Panc1 (cell line): ENCODE measurements around the gene THSD7B. TPM values are rescaled to one million over a fixed set of nuclear protein-coding genes. Genes with fewer than 3 reads are reported as not detected.

Experiments used
- ATAC-seq: fragments of 200-7000 bp; cut with Tn5 transposase; 2 replicates; pipeline ENCODE4 v1.9.1; 2020; ENCODE audit warnings: mild to moderate bottlenecking, moderate library complexity
- BruUV-seq: library from RNA; stranded (reverse); fragments of 400-500 nt; replicated peaks from 2 replicates; lab custom pipeline; 2021; lab: Mats Ljungman, UMichigan
- CTCF ChIA-PET: fragments of 300-600 bp; sonication (Branson Sonifier 250); formaldehyde crosslinking; loops from one replicate; lab custom pipeline; 2022; ENCODE audit warnings: antibody characterized with exemption; lab: Charles Lee
- POLR2A ChIA-PET: fragments of 300-600 bp; sonication (Branson Sonifier 250); formaldehyde crosslinking; loops from one replicate; lab custom pipeline; 2022; ENCODE audit warnings: antibody characterized with exemption; lab: Charles Lee
- DNase-seq: peaks from one replicate; pipeline ENCODE4 v3.0.0-alpha.2; 2010; ENCODE audit warnings: low read depth, low spot score
- H3K27ac ChIP-seq: 2 replicates; pipeline ENCODE4 v1.5.1; 2011; ENCODE audit warnings: mild to moderate bottlenecking, low read length, inconsistent platforms
- H3K27me3 ChIP-seq: fragments of 200-500 bp; sonication (Bioruptor generic); 2 replicates; pipeline ENCODE4 v1.6.0; 2014; ENCODE audit warnings: low read length, inconsistent platforms; ENCODE audit not compliant: control insufficient read depth, insufficient read depth
- H3K36me3 ChIP-seq: fragments of 200-500 bp; sonication (Bioruptor generic); 2 replicates; pipeline ENCODE4 v1.5.1; 2014; ENCODE audit warnings: inconsistent platforms, mild to moderate bottlenecking, low read length, moderate library complexity; ENCODE audit not compliant: control insufficient read depth, insufficient read depth
- H3K4me1 ChIP-seq: 2 replicates; pipeline ENCODE4 v1.5.1; 2011; ENCODE audit warnings: inconsistent platforms, mild to moderate bottlenecking, low read length, moderate library complexity; ENCODE audit not compliant: control insufficient read depth, insufficient read depth
- H3K4me3 ChIP-seq, 2 experiments: 2 replicates each; pipeline ENCODE4 v1.5.1; 2011 to 2012; ENCODE audit warnings: low read depth in 2 of 2, low read length in 2 of 2, mild to moderate bottlenecking in 2 of 2, inconsistent platforms in 1 of 2, moderate library complexity in 1 of 2
- H3K9me3 ChIP-seq: fragments of 200-500 bp; sonication (Bioruptor generic); 2 replicates; pipeline ENCODE4 v1.5.1; 2014; ENCODE audit warnings: low read depth, mild to moderate bottlenecking, inconsistent platforms, low read length, moderate library complexity; ENCODE audit not compliant: control insufficient read depth, insufficient read depth
- POLR2AphosphoS5 ChIP-seq: IDR thresholded peaks from 2 replicates; pipeline ENCODE4 v1.6.1; 2012; ENCODE audit warnings: mild to moderate bottlenecking, low read depth, low read length, moderate library complexity
- SIN3A ChIP-seq: IDR thresholded peaks from 2 replicates; pipeline ENCODE4 v1.6.1; 2012; ENCODE audit warnings: low read depth, mild to moderate bottlenecking, low read length, moderate library complexity, borderline replicate concordance; ENCODE audit not compliant: insufficient read depth
- TCF7L2 ChIP-seq: IDR thresholded peaks from 2 replicates; pipeline ENCODE4 v1.6.1; 2011; ENCODE audit warnings: mild to moderate bottlenecking, low read depth, low read length, inconsistent platforms
- in situ Hi-C: cut with HindIII; loops from 2 replicates; pipeline ENCODE4 v1.10.0; 2016; ENCODE audit warnings: low sequenced_read_pairs, low pct_unique_long_range_greater_than_20kb
- intact Hi-C: fragments of 100-400 bp; cut with micrococcal nuclease; formaldehyde crosslinking; loops from one replicate; pipeline ENCODE4 v1.10.0; 2022; ENCODE audit not compliant: unreplicated experiment
- total RNA-seq: library from RNA; stranded (reverse); gene quantifications from one replicate; pipeline ENCODE4 v1.2.1, GENCODE V29; 2021; ENCODE audit not compliant: unreplicated experiment
- TF ChIP-seq, protein P1 (sequence below): fragments of 450-650 bp; IDR thresholded peaks from 2 replicates; pipeline ENCODE4 v1.5.1; 2017; ENCODE audit warnings: mild to moderate bottlenecking
- TF ChIP-seq, protein P2 (sequence below), 2 experiments: IDR thresholded peaks; 2 replicates each; pipeline ENCODE4 v1.6.1; 2011 to 2012; ENCODE audit warnings: low read depth in 2 of 2, control low read depth in 1 of 2, low read length in 1 of 2, mild to moderate bottlenecking in 1 of 2, moderate library complexity in 1 of 2; ENCODE audit not compliant: insufficient read depth in 1 of 2

Gene THSD7B
- total RNA-seq, 1 experiment from 2014 or later = not detected

DNA sequence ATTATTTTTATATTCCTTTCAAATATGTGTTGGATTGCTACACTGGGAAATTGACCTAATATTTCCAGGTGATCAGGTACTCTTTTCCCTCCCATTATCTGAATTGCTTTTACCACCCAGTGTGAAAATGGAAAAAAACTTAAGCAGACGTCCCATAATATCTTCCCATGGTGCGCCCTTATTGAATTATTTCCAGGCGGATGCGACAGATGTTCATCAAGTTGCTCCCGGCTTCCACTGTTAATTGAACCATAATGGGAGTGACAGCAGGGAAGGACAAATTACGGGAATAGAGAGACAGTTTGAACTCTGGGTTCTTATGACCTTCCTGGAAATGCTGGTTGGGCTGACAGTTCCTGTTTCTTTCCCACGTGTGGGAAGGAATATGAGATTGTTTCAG is 93.3 kb downstream of the THSD7B start:
- in situ Hi-C loops (no loop called here), intact Hi-C loops (no loop called here)
- TF ChIP-seq, protein P1, sequence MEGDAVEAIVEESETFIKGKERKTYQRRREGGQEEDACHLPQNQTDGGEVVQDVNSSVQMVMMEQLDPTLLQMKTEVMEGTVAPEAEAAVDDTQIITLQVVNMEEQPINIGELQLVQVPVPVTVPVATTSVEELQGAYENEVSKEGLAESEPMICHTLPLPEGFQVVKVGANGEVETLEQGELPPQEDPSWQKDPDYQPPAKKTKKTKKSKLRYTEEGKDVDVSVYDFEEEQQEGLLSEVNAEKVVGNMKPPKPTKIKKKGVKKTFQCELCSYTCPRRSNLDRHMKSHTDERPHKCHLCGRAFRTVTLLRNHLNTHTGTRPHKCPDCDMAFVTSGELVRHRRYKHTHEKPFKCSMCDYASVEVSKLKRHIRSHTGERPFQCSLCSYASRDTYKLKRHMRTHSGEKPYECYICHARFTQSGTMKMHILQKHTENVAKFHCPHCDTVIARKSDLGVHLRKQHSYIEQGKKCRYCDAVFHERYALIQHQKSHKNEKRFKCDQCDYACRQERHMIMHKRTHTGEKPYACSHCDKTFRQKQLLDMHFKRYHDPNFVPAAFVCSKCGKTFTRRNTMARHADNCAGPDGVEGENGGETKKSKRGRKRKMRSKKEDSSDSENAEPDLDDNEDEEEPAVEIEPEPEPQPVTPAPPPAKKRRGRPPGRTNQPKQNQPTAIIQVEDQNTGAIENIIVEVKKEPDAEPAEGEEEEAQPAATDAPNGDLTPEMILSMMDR = no peak
- no peak for TF ChIP-seq POLR2AphosphoS5
- TF ChIP-seq TCF7L2 = no peak
- TF ChIP-seq SIN3A = no peak
- TF ChIP-seq, protein P2, sequence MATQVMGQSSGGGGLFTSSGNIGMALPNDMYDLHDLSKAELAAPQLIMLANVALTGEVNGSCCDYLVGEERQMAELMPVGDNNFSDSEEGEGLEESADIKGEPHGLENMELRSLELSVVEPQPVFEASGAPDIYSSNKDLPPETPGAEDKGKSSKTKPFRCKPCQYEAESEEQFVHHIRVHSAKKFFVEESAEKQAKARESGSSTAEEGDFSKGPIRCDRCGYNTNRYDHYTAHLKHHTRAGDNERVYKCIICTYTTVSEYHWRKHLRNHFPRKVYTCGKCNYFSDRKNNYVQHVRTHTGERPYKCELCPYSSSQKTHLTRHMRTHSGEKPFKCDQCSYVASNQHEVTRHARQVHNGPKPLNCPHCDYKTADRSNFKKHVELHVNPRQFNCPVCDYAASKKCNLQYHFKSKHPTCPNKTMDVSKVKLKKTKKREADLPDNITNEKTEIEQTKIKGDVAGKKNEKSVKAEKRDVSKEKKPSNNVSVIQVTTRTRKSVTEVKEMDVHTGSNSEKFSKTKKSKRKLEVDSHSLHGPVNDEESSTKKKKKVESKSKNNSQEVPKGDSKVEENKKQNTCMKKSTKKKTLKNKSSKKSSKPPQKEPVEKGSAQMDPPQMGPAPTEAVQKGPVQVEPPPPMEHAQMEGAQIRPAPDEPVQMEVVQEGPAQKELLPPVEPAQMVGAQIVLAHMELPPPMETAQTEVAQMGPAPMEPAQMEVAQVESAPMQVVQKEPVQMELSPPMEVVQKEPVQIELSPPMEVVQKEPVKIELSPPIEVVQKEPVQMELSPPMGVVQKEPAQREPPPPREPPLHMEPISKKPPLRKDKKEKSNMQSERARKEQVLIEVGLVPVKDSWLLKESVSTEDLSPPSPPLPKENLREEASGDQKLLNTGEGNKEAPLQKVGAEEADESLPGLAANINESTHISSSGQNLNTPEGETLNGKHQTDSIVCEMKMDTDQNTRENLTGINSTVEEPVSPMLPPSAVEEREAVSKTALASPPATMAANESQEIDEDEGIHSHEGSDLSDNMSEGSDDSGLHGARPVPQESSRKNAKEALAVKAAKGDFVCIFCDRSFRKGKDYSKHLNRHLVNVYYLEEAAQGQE (IDR thresholded peaks at IDR 0.05; ENCODE audit: insufficient read depth in 1 of 2, low read depth in 2 of 2, low read length in 1 of 2) = no peak
- no peak for ATAC-seq
- no peaks in the 10 kb centered on the region for H3K4me1 ChIP-seq
- H3K27ac ChIP-seq = no peak overlapping the region
- H3K4me3 ChIP-seq = no peak overlapping the region
- BruUV-seq = no TSS peak
- H3K9me3 ChIP-seq = no peaks in the 10 kb centered on the region
- ChIA-PET POLR2A (no interaction called here), CTCF (no interaction called here)
- DNase-seq = no peak
- H3K27me3 ChIP-seq = no peaks in the 10 kb centered on the region
- no peaks in the 10 kb centered on the region for H3K36me3 ChIP-seq

DNA sequence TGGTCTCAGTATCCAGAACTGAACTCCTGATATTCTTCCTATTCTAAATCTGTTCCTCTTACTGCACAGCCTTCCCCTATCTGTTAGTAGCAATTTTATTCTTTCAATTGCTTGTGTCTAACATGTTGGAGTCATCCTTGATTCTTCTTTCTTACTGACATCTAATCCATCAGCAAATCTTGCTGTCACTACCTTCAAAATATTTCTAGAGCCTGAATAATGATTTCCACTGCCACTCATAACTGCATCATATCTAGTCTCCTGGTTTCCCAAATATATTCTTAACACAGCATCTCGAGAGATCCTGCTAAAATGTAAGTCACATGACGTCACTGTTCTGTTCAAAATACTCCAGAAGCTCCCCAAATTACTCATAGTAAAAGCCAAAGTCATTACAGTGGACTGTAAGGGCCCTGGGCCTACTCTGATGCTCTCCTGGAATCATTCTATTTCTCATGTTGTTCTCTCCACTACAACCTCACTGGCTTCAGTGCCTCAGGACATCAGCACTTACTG is 95.2 kb downstream of the THSD7B start:
- no peaks in the 10 kb centered on the region for H3K27me3 ChIP-seq
- DNase-seq (no peak), ATAC-seq (no peak)
- intact Hi-C loops (no loop called here), in situ Hi-C loops (no loop called here)
- no peaks in the 10 kb centered on the region for H3K36me3 ChIP-seq
- POLR2A ChIA-PET = no interaction called here
- no peak overlapping the region for H3K4me3 ChIP-seq
- H3K27ac ChIP-seq = no peak overlapping the region
- no TSS peak for BruUV-seq
- CTCF ChIA-PET = no interaction called here
- H3K4me1 ChIP-seq = no peaks in the 10 kb centered on the region
- TF ChIP-seq POLR2AphosphoS5 = no peak
- TF ChIP-seq, protein P1 = no peak
- TF ChIP-seq TCF7L2 = no peak
- TF ChIP-seq SIN3A = no peak
- TF ChIP-seq, protein P2 (IDR thresholded peaks at IDR 0.05; ENCODE audit: insufficient read depth in 1 of 2, low read depth in 2 of 2, low read length in 1 of 2) = no peak
- H3K9me3 ChIP-seq = no peaks in the 10 kb centered on the region
